GM19324 (cell line): ENCODE measurements around the gene PNPLA1.

Experiments
- ATAC-seq: cut with Tn5 transposase; IDR thresholded peaks from one replicate; pipeline ENCODE4 v1.9.1; 2021; ENCODE audit warnings: mild to moderate bottlenecking, moderate library complexity; ENCODE audit not compliant: unreplicated experiment, low FRiP score

Gene PNPLA1

GRCh38 chr6:36245572-36246061 is 24.2 kb upstream of the PNPLA1 start:
- no peak for ATAC-seq

- no peak for ATAC-seq
These were observed 23.2 kb upstream of the PNPLA1 start for GRCh38 chr6:36246506-36247268.

GRCh38 chr6:36247693-36248092 is 22.2 kb upstream of the PNPLA1 start:
- no peak for ATAC-seq

- ATAC-seq, result no peak
These were observed 20.9 kb upstream of the PNPLA1 start for GRCh38 chr6:36248980-36249379.

- ATAC-seq, result no peak
These were observed 20.3 kb upstream of the PNPLA1 start for GRCh38 chr6:36249536-36249935.

GRCh38 chr6:36252005-36252404 is 17.9 kb upstream of the PNPLA1 start:
- no peak for ATAC-seq

- ATAC-seq, result no peak
These were observed 6.4 kb upstream of the PNPLA1 start for GRCh38 chr6:36263390-36264000.

GRCh38 chr6:36265744-36266143 is 4.1 kb upstream of the PNPLA1 start:
- no peak for ATAC-seq

- ATAC-seq, result no peak
These were observed 2.8 kb upstream of the PNPLA1 start for GRCh38 chr6:36266913-36267644.

GRCh38 chr6:36267731-36268477 is 2.0 kb upstream of the PNPLA1 start:
- no peak for ATAC-seq

- no peak for ATAC-seq
These were observed 1.2 kb upstream of the PNPLA1 start for GRCh38 chr6:36268478-36269275.

- ATAC-seq, result no peak
These were observed 2.4 kb downstream of the PNPLA1 start for GRCh38 chr6:36272234-36272633.

GRCh38 chr6:36273067-36273466 is 3.2 kb downstream of the PNPLA1 start:
- no peak for ATAC-seq

GRCh38 chr6:36273802-36274514 is 4.1 kb downstream of the PNPLA1 start:
- no peak for ATAC-seq

- ATAC-seq, result no peak
These were observed 7.0 kb downstream of the PNPLA1 start for GRCh38 chr6:36276581-36277536.

GRCh38 chr6:36277946-36278470 is 8.1 kb downstream of the PNPLA1 start:
- ATAC-seq, result no peak

GRCh38 chr6:36280467-36280866 is 10.6 kb downstream of the PNPLA1 start:
- no peak for ATAC-seq

GRCh38 chr6:36280983-36281382 is 11.1 kb downstream of the PNPLA1 start:
- ATAC-seq, result no peak
